Measurements from ENCODE around the gene DIAPH3.
"Not testable (repeated sequence)": the region's sequence is repeated elsewhere in the genome, so short reads cannot be mapped to it uniquely, and the experiment has no call there.

The DIAPH3 gene, protein sequence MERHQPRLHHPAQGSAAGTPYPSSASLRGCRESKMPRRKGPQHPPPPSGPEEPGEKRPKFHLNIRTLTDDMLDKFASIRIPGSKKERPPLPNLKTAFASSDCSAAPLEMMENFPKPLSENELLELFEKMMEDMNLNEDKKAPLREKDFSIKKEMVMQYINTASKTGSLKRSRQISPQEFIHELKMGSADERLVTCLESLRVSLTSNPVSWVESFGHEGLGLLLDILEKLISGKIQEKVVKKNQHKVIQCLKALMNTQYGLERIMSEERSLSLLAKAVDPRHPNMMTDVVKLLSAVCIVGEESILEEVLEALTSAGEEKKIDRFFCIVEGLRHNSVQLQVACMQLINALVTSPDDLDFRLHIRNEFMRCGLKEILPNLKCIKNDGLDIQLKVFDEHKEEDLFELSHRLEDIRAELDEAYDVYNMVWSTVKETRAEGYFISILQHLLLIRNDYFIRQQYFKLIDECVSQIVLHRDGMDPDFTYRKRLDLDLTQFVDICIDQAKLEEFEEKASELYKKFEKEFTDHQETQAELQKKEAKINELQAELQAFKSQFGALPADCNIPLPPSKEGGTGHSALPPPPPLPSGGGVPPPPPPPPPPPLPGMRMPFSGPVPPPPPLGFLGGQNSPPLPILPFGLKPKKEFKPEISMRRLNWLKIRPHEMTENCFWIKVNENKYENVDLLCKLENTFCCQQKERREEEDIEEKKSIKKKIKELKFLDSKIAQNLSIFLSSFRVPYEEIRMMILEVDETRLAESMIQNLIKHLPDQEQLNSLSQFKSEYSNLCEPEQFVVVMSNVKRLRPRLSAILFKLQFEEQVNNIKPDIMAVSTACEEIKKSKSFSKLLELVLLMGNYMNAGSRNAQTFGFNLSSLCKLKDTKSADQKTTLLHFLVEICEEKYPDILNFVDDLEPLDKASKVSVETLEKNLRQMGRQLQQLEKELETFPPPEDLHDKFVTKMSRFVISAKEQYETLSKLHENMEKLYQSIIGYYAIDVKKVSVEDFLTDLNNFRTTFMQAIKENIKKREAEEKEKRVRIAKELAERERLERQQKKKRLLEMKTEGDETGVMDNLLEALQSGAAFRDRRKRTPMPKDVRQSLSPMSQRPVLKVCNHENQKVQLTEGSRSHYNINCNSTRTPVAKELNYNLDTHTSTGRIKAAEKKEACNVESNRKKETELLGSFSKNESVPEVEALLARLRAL

DNA sequence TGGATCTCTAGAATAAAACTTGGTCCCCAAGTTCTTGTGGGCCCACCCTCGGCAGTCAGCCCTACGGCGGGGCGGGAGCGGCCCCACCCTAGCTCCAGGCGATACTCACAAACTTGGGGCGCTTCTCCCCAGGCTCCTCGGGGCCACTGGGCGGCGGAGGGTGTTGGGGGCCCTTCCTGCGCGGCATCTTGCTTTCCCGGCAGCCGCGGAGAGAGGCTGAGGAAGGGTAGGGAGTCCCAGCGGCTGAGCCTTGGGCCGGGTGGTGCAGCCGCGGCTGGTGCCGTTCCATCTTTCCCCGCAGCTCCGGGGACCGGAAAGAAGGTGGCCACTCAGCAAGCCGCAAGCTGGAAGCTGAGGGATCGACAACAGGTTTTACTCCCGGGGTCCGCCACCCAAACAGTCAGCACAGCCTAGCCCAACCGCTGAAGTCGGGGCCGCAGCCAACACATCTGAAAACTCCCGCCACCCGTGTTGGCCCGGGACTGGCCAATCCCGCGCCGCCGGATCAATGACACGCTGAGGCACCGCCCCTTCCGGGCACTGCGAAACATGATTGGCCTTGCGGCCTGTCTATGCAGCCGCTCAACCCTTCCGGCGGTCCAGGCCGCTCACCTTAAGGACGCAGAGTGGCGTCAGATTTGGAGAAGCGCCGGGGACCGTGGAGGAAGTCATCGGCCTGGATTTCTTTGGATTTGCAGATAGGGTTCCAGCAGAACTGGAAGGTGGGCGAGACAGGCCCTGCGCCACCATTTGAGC, at the start of gene DIAPH3:
TSS of gene DIAPH3 (minus strand) at position 451 of the 756 bp plus-strand sequence. CDS start at position 289, 162 bp downstream.
- DNase-seq (ENCODE audit: low spot score), result peak; percentile 96

DNA sequence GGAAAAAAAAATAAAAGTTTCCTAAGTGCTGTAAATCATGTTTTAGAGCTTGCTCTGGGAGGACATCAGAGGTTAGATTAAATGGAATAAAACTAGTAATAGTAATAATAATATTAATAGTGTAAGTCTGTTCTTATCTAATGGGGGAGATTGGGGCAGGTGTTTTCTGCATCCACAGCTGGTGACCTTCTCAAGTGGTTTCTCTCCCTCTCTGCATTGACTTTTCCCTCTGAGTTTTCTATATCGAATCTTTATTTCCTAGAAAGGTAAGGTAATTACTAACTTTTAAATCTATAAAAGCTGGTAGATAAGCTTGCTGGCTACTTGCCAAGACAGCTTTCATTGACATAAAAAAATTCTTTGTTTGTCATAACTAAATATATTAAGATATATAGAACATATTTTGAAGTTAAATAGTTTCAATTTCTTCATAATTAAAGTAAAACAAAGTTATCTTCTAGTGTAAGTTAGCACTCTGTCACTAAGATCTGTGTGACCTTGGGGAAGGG, 49.6 kb upstream of the DIAPH3 start:
- no peak for DNase-seq (ENCODE audit: low spot score)

DNA sequence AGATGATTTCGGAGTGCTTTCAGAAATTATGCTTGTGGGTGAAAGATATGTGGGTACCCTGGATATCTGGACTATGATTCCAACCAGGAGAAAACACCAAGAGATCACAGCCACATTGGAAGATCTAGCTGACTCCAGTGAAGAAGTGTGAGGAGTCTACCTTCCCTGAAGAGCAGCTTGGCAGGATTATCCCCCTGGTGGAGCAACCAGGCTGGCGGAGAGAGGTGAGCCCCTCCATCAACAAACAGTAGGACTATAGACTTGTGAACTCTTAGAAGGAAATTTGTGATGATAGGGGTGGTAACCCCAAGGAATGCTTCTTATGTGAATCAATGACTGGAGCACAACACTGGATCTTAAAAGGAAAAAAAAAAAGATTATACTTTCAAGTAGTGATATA, 47.8 kb upstream of the DIAPH3 start:
- no peak for DNase-seq (ENCODE audit: low spot score)

DNA sequence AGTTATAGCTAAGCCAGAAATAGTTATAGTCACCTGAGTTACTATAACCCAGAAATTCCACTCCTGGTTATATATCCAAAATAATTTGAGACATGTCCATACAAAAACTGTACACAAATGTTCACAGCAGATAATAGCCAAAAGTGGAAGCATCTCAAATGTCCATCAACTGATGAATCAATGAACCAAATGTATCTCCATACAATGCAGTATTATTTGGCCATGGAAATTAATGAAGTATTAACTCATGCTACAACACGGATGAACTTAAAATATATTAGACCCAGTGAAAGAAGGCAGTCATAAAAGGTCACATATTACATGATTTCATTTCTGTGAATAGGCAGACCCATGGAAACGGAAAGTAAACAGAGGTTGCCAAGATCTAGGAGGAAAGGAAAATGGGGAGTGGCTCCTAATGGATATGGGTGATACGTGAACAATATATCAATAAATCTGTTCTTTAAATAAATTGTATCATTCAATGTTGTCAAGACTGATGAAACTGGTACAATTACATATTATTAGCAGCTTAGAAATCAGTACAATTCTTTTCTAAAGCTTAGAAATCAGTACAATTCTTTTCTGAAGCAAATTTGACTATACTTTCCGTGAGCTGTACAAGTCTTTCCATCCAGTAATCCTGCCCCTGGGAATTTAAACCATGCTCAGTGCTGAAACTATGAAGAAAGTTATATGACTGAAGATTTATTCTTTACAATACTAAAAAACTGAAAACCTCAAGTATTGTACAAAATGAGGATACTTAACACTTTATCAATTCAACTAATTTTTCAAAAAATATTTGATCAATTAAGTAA, 47.0 kb upstream of the DIAPH3 start:
- no peak for DNase-seq (ENCODE audit: low spot score)

DNA sequence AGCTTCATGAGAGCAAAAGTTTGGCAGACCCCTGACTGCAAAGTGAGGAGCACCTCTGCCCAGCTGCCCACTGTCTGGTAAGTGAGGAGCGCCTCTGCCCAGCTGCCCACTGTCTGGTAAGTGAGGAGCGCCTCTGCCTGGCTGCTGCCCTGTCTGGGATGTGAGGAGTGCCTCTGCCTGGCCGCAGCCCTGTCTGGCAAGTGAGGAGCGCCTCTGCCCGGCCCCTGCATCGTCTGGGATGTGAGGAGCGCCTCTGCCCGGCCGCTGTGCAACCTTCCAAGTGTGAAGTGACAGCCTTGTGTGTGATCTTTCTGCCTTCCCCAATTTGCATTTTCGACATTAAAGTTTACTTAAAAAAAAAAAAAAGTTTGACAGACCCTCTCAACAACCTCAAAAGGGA, 41.8 kb upstream of the DIAPH3 start:
- DNase-seq (ENCODE audit: low spot score), result not testable (repeated sequence)

DNA sequence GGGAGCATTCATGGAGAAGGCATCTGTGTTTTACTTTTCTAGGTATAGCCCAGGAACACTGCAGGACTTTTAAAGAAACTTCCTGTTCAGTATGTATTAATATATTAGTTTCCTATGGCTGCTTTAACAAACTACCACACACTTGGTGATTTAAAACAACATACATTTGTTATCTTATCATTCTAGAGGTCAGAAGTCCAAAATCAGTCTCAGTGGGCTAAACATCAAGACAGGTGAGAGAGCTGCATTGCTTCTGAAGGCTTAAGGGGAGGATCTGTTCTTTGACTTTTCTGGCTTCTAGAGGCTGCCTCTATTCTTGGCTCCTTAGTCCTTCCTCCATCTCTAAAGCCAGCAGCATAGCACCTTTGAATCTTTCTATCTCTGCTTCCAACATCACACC, 37.6 kb upstream of the DIAPH3 start:
- no peak for DNase-seq (ENCODE audit: low spot score)

DNA sequence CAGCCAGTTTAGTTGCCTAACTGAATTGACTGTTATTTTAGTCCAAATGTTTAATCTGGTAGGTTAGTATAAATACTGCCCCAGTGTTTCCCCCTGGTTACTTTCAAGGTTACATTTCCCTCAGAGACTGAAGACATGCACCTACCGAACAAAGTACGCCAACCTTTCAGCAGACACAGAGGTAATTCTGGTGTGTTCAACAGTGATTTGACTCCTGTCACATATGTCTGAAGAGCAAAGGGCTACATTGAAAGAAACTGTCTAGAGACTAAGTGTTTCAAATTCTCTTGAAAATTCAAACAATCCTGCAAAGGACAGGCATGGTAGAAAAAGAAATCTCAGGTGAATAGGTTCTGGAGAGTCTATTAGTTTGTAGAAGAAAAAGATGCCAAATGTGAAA, 32.2 kb upstream of the DIAPH3 start:
- DNase-seq (ENCODE audit: low spot score), result not testable (repeated sequence)

DNA sequence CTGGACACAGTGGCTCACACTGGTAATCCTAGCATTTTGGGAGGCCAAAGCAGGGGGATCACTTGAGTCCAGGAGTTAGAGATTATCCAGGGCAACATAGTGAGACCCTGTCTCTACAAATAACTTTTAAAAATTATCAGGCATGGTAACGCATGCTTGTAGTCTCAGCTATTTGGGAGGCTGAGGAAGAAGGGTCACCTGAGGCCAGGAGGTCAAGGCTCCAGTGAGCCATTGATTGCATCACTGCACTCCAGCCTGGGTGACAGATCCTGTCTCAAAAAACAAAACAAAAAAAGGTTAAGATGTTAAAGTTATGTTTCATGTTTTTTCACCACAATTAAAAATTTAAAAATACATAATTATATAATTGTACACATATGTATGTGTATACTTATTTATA, 19.2 kb upstream of the DIAPH3 start:
- no peak for DNase-seq (ENCODE audit: low spot score)

DNA sequence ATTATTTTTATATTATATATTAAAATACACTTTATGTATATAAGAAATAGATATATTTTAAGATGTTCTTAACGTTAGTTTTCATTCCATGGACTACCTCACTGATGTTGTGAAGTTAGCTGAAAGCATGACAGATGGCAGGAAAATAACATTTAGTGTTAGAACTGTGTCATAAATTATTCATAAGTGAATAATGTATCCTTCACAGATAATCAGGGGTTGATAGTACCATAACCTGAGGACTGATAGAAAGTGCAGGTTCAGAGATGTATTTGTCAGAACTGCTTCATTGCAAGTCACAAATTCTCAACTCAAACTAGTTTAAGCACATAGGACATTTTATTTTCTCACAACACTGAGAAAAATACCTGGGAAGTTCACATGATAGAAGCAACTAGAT, 14.6 kb upstream of the DIAPH3 start:
- no peak for DNase-seq (ENCODE audit: low spot score)

DNA sequence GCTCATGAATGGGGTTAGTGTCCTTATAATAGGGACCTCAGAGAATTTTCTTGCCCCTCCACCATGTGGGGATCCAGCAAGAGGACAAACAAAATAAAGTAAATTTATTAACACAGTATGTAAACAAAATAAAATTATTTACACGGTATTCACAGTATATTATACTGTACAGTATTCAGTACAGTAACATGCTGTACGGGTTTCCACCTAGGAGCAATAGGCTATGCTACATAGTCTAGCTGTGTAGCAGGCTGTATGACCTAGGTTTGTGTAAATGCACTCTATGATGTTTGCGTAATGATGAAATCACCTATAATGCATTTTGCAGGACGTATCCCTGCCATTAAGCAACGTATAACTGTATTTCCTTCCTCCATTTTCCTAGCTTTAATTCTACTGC, 11.8 kb upstream of the DIAPH3 start:
- DNase-seq (ENCODE audit: low spot score), result no peak

DNA sequence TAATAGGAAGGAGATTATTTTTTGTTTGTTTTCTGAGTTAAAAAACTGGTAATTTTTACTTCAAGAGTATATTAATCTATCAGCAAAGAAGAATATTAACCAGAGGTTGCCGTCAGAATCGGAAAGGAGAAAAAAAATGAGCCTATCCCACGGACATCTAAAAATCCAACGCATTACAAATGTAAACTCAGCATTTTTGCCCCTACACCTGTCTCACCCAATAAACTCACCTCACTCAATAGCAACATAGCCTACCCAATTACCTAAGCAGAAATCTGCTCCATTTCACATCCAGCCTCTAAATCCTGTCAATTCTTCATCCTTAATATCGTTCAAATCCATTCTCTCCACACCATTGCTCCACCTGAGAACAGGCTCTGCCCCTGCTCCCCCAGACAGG, 10.4 kb upstream of the DIAPH3 start:
- DNase-seq (ENCODE audit: low spot score), result no peak

DNA sequence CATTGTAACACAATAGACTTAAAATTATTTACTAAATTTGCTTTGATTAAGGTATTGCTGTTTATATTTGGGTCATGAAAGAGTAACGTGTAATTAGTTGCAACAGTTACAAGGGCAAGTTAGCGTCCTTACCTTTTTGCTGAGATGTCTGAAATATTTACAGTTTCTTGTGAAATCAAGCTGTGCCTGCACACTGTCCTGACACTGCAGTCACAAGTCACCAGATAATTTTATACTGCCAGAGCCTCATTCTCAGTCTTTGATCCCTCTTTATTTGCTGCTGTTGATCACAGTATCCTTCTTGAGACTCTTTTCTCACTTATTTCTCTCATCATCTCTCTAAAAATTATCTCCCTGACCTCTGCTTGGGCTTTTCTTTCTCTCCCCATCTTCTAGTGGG, 8.4 kb upstream of the DIAPH3 start:
- no peak for DNase-seq (ENCODE audit: low spot score)

DNA sequence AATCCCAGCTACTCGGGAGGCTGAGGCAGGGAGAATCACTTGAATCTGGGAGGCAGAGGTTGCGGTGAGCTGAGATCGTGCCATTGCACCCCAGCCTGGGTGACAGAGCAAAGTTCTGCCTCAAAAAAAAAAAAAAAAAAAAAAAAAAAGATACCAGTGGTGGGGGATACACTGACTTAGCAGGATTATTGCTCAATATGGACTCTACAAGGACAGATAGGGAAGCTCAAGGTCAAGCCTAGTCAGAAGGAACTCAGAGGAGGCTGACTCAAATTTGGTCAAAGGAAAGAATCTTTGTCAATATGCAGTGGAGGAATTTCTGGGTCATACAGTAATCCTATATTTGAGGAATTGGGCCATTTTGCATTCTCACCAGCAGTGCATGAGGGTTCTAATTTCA, 6.7 kb upstream of the DIAPH3 start:
- DNase-seq (ENCODE audit: low spot score), result no peak

DNA sequence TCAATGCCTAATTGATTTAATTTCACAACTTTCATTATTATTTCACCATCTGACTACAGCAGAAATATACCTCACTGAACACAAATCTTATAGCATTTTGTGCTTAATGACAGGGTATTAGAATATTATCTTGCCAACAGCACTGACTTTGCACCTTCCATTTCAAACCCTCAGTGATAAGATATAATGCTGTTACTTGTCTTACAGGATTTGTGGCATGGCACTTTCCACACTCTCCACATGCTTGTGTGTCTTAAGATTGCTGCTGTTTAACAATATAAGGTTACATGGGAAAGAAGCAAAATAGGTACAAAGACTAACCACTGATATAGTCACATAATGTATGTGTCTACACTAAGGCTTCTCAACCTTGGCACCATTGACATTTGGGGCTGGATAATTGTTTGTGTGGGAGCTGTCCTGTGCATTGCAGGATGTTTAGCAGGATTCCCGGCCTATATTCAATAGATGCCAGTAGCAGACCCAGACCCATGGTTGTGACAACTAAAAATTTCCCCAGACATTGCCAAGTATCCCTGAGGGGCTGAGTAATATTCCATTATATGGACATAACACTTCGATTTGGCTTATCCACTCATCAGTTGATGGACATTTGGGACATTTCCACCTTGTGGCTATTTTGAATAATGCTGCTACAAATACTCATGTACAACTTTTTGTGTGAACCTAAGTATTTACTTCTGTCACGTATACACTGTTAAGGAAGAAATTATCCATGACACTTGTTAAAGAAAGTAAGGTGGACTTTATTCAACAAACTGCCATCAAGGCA, 5.7 kb upstream of the DIAPH3 start:
- DNase-seq (ENCODE audit: low spot score), result no peak

DNA sequence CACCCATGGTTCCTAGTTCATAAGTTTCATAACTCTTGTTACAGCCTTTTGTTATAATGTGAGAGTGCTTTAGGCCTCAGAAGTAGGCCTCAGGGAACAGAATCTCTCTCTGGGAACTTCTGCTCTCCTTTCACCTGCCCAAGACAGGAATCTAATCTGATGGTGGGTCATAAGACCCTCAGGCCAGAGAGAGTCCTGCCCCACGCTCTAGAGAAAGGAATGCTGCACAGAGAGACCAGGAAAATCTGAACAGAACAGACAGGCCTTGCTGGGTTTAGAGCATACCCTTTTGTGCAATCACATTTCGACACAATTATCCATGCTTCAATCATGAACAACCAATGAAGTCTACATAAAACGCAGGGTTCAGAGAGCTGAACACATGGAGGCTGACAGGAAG, 3.4 kb upstream of the DIAPH3 start:
- no peak for DNase-seq (ENCODE audit: low spot score)

DNA sequence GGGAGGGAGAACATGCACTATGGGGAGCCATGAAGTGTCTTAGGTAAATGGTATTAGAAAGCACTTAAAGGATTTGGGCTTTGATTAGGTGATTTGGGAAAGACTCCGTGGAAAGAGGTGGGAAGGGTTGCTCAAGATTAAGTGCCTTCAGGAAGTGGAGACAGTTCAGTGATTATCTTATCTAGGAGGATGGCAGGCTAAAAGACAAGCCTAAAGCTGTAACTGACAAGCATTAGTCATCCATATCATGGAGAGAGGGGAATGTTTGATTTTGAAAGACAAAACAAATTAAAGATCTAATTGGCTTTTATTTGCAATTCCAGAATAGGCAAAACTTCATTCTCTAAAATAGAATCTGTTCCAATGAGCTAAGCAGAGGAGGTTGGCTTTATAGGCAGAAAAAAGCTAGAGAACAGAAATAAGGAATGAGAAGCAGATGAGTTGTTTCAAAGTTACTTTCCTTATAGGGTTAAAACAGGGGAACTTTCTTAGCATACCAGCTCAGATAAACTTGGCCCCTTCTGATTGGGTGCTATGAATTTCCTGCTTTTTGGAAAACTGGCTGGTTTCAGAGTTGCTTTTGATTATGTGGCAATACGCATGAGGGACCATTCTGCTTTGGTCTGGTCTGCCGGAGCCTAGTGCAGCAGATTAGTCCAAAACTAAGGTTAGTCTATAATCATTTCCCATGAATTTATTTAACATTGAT, 1.8 kb upstream of the DIAPH3 start:
- DNase-seq (ENCODE audit: low spot score), result no peak

DNA sequence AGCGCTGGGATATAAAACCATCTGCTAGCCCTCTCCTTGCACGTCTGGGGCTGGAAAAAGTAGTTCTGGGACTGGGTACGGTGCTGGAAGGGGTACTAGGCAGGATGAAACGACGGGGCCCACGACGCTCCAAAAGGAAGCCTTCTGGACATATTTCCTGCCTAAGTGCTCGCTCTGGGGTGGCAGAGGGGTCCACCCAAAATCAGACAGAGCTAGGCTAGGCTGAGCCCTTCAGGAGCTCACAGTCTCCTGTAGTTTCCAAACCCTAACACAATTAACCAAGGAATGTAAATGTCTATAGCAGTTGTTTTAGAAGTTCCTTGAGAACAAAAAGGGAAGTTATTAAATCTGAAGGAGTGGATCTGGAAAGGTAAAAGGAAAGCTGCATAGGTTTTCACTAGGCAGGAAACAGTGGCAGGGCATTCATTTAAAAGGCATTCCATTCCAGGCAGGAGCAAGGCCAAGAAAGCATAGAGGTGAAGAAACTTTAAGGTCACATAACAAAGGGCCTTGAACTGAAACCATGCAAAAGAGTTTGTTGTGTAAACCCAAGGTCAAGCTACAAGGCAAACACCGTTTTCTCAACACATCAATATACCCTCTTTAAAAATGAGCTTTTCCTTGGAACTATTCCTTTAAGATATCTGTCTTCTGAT, 634 bp upstream of the DIAPH3 start:
- DNase-seq (ENCODE audit: low spot score), result no peak

DNA sequence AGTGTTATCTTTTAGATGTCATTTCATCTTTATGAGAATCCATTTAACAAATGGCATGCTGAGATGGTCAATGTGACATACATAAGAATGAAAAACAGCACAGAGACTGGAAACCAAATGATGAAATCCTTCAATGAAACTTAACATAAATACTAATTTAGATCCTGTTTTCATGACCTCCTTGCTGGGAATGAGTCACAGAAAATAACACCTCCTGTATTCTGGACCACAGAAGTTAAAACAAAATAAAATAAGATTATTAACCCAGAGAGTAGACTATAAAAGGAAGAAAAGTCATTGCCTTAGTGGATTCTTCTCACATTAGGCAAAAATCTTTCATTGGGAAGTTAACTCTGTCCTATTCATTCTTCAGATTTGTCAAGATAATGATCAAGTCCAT, 1.6 kb downstream of the DIAPH3 start:
- DNase-seq (ENCODE audit: low spot score), result no peak

DNA sequence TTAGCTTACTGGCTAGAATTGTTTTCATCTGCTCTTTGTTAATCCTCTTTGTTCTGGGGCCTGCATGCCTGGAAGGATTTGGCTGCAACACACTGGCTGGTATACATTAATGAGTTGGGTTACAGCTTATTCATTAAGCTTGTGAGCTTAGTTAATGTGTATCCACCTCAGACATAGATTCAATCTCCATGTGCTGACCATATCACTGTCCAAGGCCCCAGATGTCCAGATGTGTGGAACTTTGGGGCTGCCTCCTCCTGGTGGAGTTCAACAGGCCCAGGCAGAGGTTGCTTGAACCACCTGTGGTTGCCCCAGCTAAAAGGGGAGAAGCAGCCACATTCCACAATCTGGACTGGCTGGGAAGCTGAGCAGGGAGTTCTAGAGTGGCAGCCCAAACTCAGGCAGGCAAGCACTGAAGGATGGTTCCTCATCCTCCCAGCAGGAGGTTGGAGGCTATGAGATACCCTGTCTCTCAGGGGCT, 5.4 kb downstream of the DIAPH3 start:
- no peak for DNase-seq (ENCODE audit: low spot score)

Measured in germinal center (tissue), 1 donor.